Keratinocyte (primary cell): Measurements from ENCODE around the gene FAM234A. TPM values are rescaled to one million over a fixed set of nuclear protein-coding genes. Genes with fewer than 3 reads are reported as not detected.

ENCODE experiments used
- DNase-seq: peaks from one replicate; pipeline ENCODE4 v3.0.0-alpha.2; 2011; ENCODE audit warnings: low read depth, missing footprints, low spot score
- FAIRE-seq: peaks from 2 replicates; lab custom pipeline; 2011; peaks lifted over from hg19 to GRCh38; lab: Jason Lieb, UNC
- H2AFZ ChIP-seq: 2 replicates; pipeline ENCODE4 v1.6.0; 2012; ENCODE audit warnings: low read length, control low read depth, inconsistent platforms; ENCODE audit not compliant: control insufficient read depth
- H3K27ac ChIP-seq: 2 replicates; pipeline ENCODE4 v1.5.1; 2011; ENCODE audit warnings: low read length; ENCODE audit not compliant: control insufficient read depth, insufficient read depth
- H3K27me3 ChIP-seq: 3 replicates; pipeline ENCODE4 v1.6.0; 2011; ENCODE audit warnings: low read length; ENCODE audit not compliant: control insufficient read depth, insufficient read depth; ENCODE audit errors: extremely low read depth
- H3K36me3 ChIP-seq, 2 experiments: 2 replicates in 1 of 2; 3 replicates in 1 of 2; pipeline ENCODE4 v1.5.1; 2011; ENCODE audit warnings: low read length in 2 of 2, mild to moderate bottlenecking in 1 of 2; ENCODE audit not compliant: control insufficient read depth in 2 of 2, insufficient read depth in 2 of 2; ENCODE audit errors: extremely low read depth in 1 of 2
- H3K4me1 ChIP-seq: 3 replicates; pipeline ENCODE4 v1.5.1; 2011; ENCODE audit warnings: low read length; ENCODE audit not compliant: control insufficient read depth, insufficient read depth; ENCODE audit errors: extremely low read depth
- H3K4me2 ChIP-seq: 3 replicates; pipeline ENCODE4 v1.6.0; 2011; ENCODE audit warnings: low read depth, low read length; ENCODE audit not compliant: control insufficient read depth, insufficient read depth; ENCODE audit errors: extremely low read depth
- H3K4me3 ChIP-seq, 3 experiments: fragments of 200-600 bp in 1 of 3; sonication (generic) in 1 of 3; 2 replicates in 2 of 3; 3 replicates in 1 of 3; pipeline ENCODE4 v1.5.1; 2011 to 2016; ENCODE audit warnings: low read length in 3 of 3, mild to moderate bottlenecking in 3 of 3, control low read depth in 2 of 3, inconsistent platforms in 1 of 3, low read depth in 1 of 3, mixed read lengths in 1 of 3, mixed run types in 1 of 3, moderate library complexity in 1 of 3; ENCODE audit not compliant: control insufficient read depth in 2 of 3, insufficient read depth in 2 of 3; ENCODE audit errors: extremely low read depth in 1 of 3
- H3K79me2 ChIP-seq: 2 replicates; pipeline ENCODE4 v1.6.0; 2012; ENCODE audit warnings: low read length; ENCODE audit not compliant: control insufficient read depth, insufficient read depth
- H3K9ac ChIP-seq: 3 replicates; pipeline ENCODE4 v1.6.0; 2011; ENCODE audit warnings: low read length; ENCODE audit not compliant: control insufficient read depth, insufficient read depth; ENCODE audit errors: extremely low read depth
- H3K9me1 ChIP-seq: 3 replicates; pipeline ENCODE4 v1.6.0; 2011; ENCODE audit warnings: low read length; ENCODE audit not compliant: control insufficient read depth, insufficient read depth; ENCODE audit errors: extremely low read depth
- H3K9me3 ChIP-seq: 2 replicates; pipeline ENCODE4 v1.5.1; 2012; ENCODE audit warnings: low read depth, low read length; ENCODE audit not compliant: control insufficient read depth
- H4K20me1 ChIP-seq: 3 replicates; pipeline ENCODE4 v1.6.0; 2011; ENCODE audit warnings: low read length; ENCODE audit not compliant: control insufficient read depth, insufficient read depth; ENCODE audit errors: extremely low read depth
- EZH2 ChIP-seq: IDR thresholded peaks from one replicate; pipeline ENCODE4 v1.6.1; 2012; ENCODE audit warnings: inconsistent platforms, mild to moderate bottlenecking, low read length, moderate library complexity
- dilution Hi-C: fragments of 300-500 bp; cut with MboI; formaldehyde crosslinking; loops from one replicate; pipeline ENCODE4 v1.7.0; 2020; ENCODE audit warnings: low sequenced_read_pairs; ENCODE audit not compliant: extremely low pct_ligation_motif_present
- polyA plus RNA-seq, 5 experiments: library from polyadenylated mRNA; depleted of rRNA in 3 of 5; stranded (reverse) in 3 of 5; stranded (forward) in 1 of 5; unstranded in 1 of 5; fragments of >200 nt; gene quantifications; 1 replicate in 1 of 5; 2 replicates in 3 of 5; 3 replicates in 1 of 5; pipeline versions ENCODE4 v1.2.1 to v1.2.3, GENCODE V29; 2011 to 2012; ENCODE audit warnings: missing spikeins in 2 of 5, low read depth in 1 of 5, low replicate concordance in 1 of 5
- TF ChIP-seq, protein P1 (sequence below), 3 experiments: IDR thresholded peaks in 1 of 3; conservative IDR thresholded peaks in 1 of 3; optimal IDR thresholded peaks in 1 of 3; 2 replicates in 2 of 3; 3 replicates in 1 of 3; pipeline versions ENCODE3 to v1.5.1; 2011; ENCODE audit warnings: low read length in 3 of 3, mild to moderate bottlenecking in 3 of 3, moderate library complexity in 2 of 3, control low read depth in 1 of 3, inconsistent platforms in 1 of 3; ENCODE audit not compliant: insufficient read depth in 2 of 3; ENCODE audit errors: extremely low read depth in 1 of 3

The FAM234A gene
- polyA plus RNA-seq, 1 donor (not counting 4 experiments of a cell fraction or from before 2014, with no cell fraction given), result 18.3 TPM

GRCh38 chr16:249431-249830 lies 14.8 kb downstream of the FAM234A start:
- dilution Hi-C loops, result no loop called here
- no peaks in the 10 kb centered on the region for H4K20me1 ChIP-seq
- peaks cover 0 to 8% of the 10 kb centered on the region in 2 experiments for H3K36me3 ChIP-seq
- H3K9me1 ChIP-seq, result no peaks in the 10 kb centered on the region
- no peak for DNase-seq
- H3K4me1 ChIP-seq, result no peaks in the 10 kb centered on the region
- no peak for FAIRE-seq
- no peaks in the 10 kb centered on the region for H3K27me3 ChIP-seq
- H3K4me2 ChIP-seq, result no peak overlapping the region
- H3K79me2 ChIP-seq, result no peaks in the 10 kb centered on the region
- TF ChIP-seq EZH2, result no peak
- no peak overlapping the region for H3K4me3 ChIP-seq
- no peak overlapping the region for H2AFZ ChIP-seq
- no peak overlapping the region for H3K9ac ChIP-seq
- no peak overlapping the region for H3K27ac ChIP-seq
- H3K9me3 ChIP-seq, result no peaks in the 10 kb centered on the region

DNA sequence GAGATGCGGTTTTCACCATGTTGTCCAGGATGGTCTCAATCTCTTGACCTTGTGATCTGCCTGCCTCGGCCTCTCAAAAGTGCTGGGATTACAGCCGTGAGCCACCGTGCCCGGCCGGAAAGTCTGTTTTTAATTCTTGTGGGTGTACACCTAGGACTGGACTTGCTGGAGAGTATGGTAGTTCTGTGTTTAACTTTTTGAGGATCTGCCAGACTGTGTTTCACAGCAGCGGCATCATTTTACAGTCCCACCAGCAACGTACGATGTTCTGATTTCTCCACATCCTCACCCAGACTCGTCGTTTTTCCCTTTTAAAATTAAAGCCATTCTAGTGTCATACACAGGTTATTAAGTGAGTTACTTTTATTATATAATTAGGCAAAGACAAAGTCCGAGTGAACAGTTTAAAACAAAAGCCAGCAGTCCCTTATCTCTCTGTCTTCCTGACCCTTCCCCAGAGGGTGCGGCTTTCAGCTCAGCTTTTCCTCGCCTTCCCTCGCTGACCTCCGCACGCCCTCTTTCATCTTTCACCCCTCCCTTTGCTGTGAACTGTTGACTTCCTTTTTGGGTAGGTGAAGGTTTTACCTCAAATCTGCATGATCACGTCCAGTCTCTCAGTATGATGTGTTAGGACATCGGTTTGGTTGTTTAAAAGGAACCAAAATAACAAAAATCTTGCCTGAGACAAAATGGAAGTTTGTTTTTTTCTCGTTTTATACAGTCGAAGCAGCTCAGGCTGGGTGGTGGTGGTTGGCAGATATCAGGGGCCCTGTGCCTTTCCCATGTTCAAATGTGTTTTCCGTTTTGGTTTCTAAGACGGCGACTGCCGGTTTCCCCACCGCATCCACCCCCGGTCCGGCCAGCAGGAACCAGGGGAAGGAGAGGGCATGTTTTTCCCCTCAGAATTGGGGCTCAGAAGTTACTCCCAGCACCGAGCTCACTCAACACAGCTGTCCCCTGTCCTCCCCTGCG lies 18.0 kb downstream of the FAM234A start:
- H3K9me1 ChIP-seq, result no peaks in the 10 kb centered on the region
- H3K4me3 ChIP-seq, result no peak overlapping the region
- H3K9me3 ChIP-seq, result no peaks in the 10 kb centered on the region
- H3K4me1 ChIP-seq, result no peaks in the 10 kb centered on the region
- no peak overlapping the region for H3K9ac ChIP-seq
- no peak overlapping the region for H3K4me2 ChIP-seq
- FAIRE-seq (no peak), DNase-seq (no peak)
- no peaks in the 10 kb centered on the region for H4K20me1 ChIP-seq
- dilution Hi-C loops, result no loop called here
- peaks cover 0 to 10% of the 10 kb centered on the region in 2 experiments for H3K36me3 ChIP-seq
- H2AFZ ChIP-seq, result no peak overlapping the region
- no peak overlapping the region for H3K27ac ChIP-seq
- H3K27me3 ChIP-seq, result no peaks in the 10 kb centered on the region
- no peak for TF ChIP-seq EZH2
- TF ChIP-seq, protein P1, sequence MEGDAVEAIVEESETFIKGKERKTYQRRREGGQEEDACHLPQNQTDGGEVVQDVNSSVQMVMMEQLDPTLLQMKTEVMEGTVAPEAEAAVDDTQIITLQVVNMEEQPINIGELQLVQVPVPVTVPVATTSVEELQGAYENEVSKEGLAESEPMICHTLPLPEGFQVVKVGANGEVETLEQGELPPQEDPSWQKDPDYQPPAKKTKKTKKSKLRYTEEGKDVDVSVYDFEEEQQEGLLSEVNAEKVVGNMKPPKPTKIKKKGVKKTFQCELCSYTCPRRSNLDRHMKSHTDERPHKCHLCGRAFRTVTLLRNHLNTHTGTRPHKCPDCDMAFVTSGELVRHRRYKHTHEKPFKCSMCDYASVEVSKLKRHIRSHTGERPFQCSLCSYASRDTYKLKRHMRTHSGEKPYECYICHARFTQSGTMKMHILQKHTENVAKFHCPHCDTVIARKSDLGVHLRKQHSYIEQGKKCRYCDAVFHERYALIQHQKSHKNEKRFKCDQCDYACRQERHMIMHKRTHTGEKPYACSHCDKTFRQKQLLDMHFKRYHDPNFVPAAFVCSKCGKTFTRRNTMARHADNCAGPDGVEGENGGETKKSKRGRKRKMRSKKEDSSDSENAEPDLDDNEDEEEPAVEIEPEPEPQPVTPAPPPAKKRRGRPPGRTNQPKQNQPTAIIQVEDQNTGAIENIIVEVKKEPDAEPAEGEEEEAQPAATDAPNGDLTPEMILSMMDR (optimal IDR thresholded peaks at IDR 0.05 in 1 of 3, IDR thresholded peaks at IDR 0.05 in 1 of 3, conservative IDR thresholded peaks at IDR 0.05 in 1 of 3; ENCODE audit: extremely low read depth in 1 of 3, insufficient read depth in 2 of 3, low read length in 3 of 3), result no peak
- H3K79me2 ChIP-seq, result no peaks in the 10 kb centered on the region
